ENCODE results near the gene REC8. TPM values are rescaled to one million over a fixed set of nuclear protein-coding genes. Genes with fewer than 3 reads are reported as not detected.

REC8 gene
- polyA plus RNA-seq, 1 donor (not counting 4 experiments of a cell fraction or from before 2014, with no cell fraction given): 6.3 TPM

DNA sequence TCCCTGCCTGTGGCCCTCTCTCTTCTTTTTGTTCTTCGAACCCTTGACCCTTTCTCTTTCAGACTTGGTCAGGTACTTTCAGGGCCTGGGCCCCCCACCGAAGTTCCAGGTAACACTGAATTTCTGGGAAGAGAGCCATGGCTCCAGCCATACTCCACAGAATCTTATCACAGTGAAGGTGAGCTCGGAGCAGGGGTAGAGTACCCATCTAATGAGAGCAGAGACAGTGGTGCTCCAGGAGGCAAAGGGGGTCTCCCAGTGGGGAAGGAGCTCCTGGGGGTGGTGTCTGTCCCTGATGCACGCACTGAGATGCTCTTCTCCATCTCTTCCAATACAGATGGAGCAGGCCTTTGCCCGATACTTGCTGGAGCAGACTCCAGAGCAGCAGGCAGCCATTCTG is 6.1 kb upstream of the REC8 start:
- H3K27me3 ChIP-seq (ENCODE audit: control insufficient read depth, extremely low read depth, insufficient read depth, low read length): no peaks in the 10 kb centered on the region
- dilution Hi-C loops (cut with MboI; ENCODE audit: extremely low pct_ligation_motif_present, low sequenced_read_pairs): no loop called here
- DNase-seq (ENCODE audit: low read depth, low spot score) (no peak), FAIRE-seq (no peak)
- no peak overlapping the region for H3K4me3 ChIP-seq (ENCODE audit: control insufficient read depth in 2 of 3, extremely low read depth in 1 of 3, insufficient read depth in 2 of 3, low read depth in 1 of 3, low read length in 3 of 3)
- H3K36me3 ChIP-seq (ENCODE audit: control insufficient read depth in 2 of 2, extremely low read depth in 1 of 2, insufficient read depth in 2 of 2, low read length in 2 of 2): peaks cover 44 to 46% of the 10 kb centered on the region in 2 experiments
- peaks cover 32% of the 10 kb centered on the region for H3K79me2 ChIP-seq (ENCODE audit: control insufficient read depth, insufficient read depth, low read length)
- no peak overlapping the region for H2AFZ ChIP-seq (ENCODE audit: control insufficient read depth, low read length)
- no peak overlapping the region for H3K4me2 ChIP-seq (ENCODE audit: control insufficient read depth, extremely low read depth, insufficient read depth, low read depth, low read length)
- H3K4me1 ChIP-seq (ENCODE audit: control insufficient read depth, extremely low read depth, insufficient read depth, low read length): peaks cover 25% of the 10 kb centered on the region
- no peak overlapping the region for H3K27ac ChIP-seq (ENCODE audit: control insufficient read depth, insufficient read depth, low read length)
- no peak for TF ChIP-seq EZH2 (IDR thresholded peaks at IDR 0.05; ENCODE audit: low read length)
- TF ChIP-seq, protein P1, sequence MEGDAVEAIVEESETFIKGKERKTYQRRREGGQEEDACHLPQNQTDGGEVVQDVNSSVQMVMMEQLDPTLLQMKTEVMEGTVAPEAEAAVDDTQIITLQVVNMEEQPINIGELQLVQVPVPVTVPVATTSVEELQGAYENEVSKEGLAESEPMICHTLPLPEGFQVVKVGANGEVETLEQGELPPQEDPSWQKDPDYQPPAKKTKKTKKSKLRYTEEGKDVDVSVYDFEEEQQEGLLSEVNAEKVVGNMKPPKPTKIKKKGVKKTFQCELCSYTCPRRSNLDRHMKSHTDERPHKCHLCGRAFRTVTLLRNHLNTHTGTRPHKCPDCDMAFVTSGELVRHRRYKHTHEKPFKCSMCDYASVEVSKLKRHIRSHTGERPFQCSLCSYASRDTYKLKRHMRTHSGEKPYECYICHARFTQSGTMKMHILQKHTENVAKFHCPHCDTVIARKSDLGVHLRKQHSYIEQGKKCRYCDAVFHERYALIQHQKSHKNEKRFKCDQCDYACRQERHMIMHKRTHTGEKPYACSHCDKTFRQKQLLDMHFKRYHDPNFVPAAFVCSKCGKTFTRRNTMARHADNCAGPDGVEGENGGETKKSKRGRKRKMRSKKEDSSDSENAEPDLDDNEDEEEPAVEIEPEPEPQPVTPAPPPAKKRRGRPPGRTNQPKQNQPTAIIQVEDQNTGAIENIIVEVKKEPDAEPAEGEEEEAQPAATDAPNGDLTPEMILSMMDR (optimal IDR thresholded peaks at IDR 0.05 in 1 of 3, IDR thresholded peaks at IDR 0.05 in 1 of 3, conservative IDR thresholded peaks at IDR 0.05 in 1 of 3; ENCODE audit: extremely low read depth in 1 of 3, insufficient read depth in 2 of 3, low read length in 3 of 3): no peak
- H4K20me1 ChIP-seq (ENCODE audit: control insufficient read depth, extremely low read depth, insufficient read depth, low read length): no peaks in the 10 kb centered on the region
- H3K9ac ChIP-seq (ENCODE audit: control insufficient read depth, extremely low read depth, insufficient read depth, low read length): no peak overlapping the region
- H3K9me1 ChIP-seq (ENCODE audit: control insufficient read depth, extremely low read depth, insufficient read depth, low read length): no peaks in the 10 kb centered on the region
- H3K9me3 ChIP-seq (ENCODE audit: control insufficient read depth, low read depth, low read length): no peaks in the 10 kb centered on the region

DNA sequence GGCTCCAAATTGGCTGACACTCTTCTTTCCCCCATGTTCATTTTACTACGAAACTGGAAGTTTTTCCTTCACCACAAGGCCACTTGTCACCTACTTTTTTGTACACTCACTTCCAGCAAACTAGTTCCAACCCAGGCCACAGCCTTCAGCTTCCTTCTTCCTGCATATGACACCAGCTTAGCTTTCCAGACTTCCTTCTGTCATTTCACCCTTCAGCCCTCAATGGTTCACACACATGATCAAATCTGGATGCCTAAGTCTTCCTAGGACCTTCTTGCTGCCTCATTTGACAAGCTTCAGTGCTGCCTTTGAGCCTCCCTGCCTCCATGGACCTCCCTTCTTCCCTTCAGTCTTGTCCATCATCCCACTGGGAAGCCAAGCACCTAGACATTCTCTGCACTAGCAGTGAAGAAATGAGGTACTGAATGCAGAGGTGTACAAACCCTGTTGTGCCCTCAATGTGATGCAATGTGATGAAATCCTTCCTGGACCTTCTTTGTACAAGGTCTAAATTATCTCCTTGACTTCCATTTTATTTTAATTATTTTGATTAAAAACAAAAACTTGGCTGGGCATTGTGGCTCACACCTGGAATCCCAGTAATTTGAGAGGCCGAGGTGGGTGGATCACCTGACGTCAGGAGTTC is 4.3 kb upstream of the REC8 start:
- H3K36me3 ChIP-seq (ENCODE audit: control insufficient read depth in 2 of 2, extremely low read depth in 1 of 2, insufficient read depth in 2 of 2, low read length in 2 of 2): peaks cover 39 to 44% of the 10 kb centered on the region in 2 experiments
- H3K79me2 ChIP-seq (ENCODE audit: control insufficient read depth, insufficient read depth, low read length): peaks cover 19% of the 10 kb centered on the region
- H3K4me2 ChIP-seq (ENCODE audit: control insufficient read depth, extremely low read depth, insufficient read depth, low read depth, low read length): no peak overlapping the region
- TF ChIP-seq EZH2 (IDR thresholded peaks at IDR 0.05; ENCODE audit: low read length): no peak
- TF ChIP-seq, protein P1 (optimal IDR thresholded peaks at IDR 0.05 in 1 of 3, IDR thresholded peaks at IDR 0.05 in 1 of 3, conservative IDR thresholded peaks at IDR 0.05 in 1 of 3; ENCODE audit: extremely low read depth in 1 of 3, insufficient read depth in 2 of 3, low read length in 3 of 3): no peak
- no peaks in the 10 kb centered on the region for H3K27me3 ChIP-seq (ENCODE audit: control insufficient read depth, extremely low read depth, insufficient read depth, low read length)
- dilution Hi-C loops (cut with MboI; ENCODE audit: extremely low pct_ligation_motif_present, low sequenced_read_pairs): no loop called here
- no peaks in the 10 kb centered on the region for H3K9me1 ChIP-seq (ENCODE audit: control insufficient read depth, extremely low read depth, insufficient read depth, low read length)
- no peak overlapping the region for H2AFZ ChIP-seq (ENCODE audit: control insufficient read depth, low read length)
- H3K9ac ChIP-seq (ENCODE audit: control insufficient read depth, extremely low read depth, insufficient read depth, low read length): no peak overlapping the region
- no peaks in the 10 kb centered on the region for H3K9me3 ChIP-seq (ENCODE audit: control insufficient read depth, low read depth, low read length)
- DNase-seq (ENCODE audit: low read depth, low spot score) (no peak), FAIRE-seq (no peak)
- H3K4me3 ChIP-seq (ENCODE audit: control insufficient read depth in 2 of 3, extremely low read depth in 1 of 3, insufficient read depth in 2 of 3, low read depth in 1 of 3, low read length in 3 of 3): no peak overlapping the region
- peaks cover 13% of the 10 kb centered on the region for H3K4me1 ChIP-seq (ENCODE audit: control insufficient read depth, extremely low read depth, insufficient read depth, low read length)
- H4K20me1 ChIP-seq (ENCODE audit: control insufficient read depth, extremely low read depth, insufficient read depth, low read length): no peaks in the 10 kb centered on the region
- H3K27ac ChIP-seq (ENCODE audit: control insufficient read depth, insufficient read depth, low read length): no peak overlapping the region

All from keratinocyte (primary cell).